Glomerular endothelial cell (primary cell): ENCODE data around the gene ZNF792. TPM values are rescaled to one million over a fixed set of nuclear protein-coding genes. Genes with fewer than 3 reads are reported as not detected.
"Not testable (repeated sequence)": the region's sequence is repeated elsewhere in the genome, so short reads cannot be mapped to it uniquely, and the experiment has no call there.

ENCODE experiments used
- DNase-seq: peaks from one replicate; pipeline ENCODE4 v3.0.0-alpha.2; 2011; ENCODE audit warnings: low read depth, low spot score; ENCODE audit errors: extremely low read depth
- total RNA-seq: library from RNA; depleted of rRNA; stranded (reverse); fragments of >200 nt; gene quantifications from 2 replicates; pipeline ENCODE4 v1.2.3, GENCODE V29; 2015

Gene ZNF792
- 20.7 and 30.8 TPM in 2 replicates for total RNA-seq

- DNase-seq = no peak
These were observed at the start of gene ZNF792 for GRCh38 chr19:34963573-34964406. Gene ZNF792, minus strand, starts transcription at chr19:34964229. Its CDS starts 567 bp downstream, at chr19:34963662.

GRCh38 chr19:35013041-35013819 is 49.2 kb upstream of the ZNF792 start:
- no peak for DNase-seq

- DNase-seq = no peak
These were observed 48.0 kb upstream of the ZNF792 start for GRCh38 chr19:35011737-35012682.

- DNase-seq = no peak
These were observed 47.2 kb upstream of the ZNF792 start for GRCh38 chr19:35011091-35011689.

- DNase-seq = no peak
These were observed 45.7 kb upstream of the ZNF792 start for GRCh38 chr19:35009424-35010415.

- no peak for DNase-seq
These were observed 44.9 kb upstream of the ZNF792 start for GRCh38 chr19:35008891-35009341.

GRCh38 chr19:35007427-35007826 is 43.4 kb upstream of the ZNF792 start:
- DNase-seq = not testable (repeated sequence)

GRCh38 chr19:35006999-35007365 is 43.0 kb upstream of the ZNF792 start:
- no peak for DNase-seq

GRCh38 chr19:35006342-35006998 is 42.4 kb upstream of the ZNF792 start:
- DNase-seq = no peak

- DNase-seq = not testable (repeated sequence)
These were observed 41.9 kb upstream of the ZNF792 start for GRCh38 chr19:35006007-35006341.

GRCh38 chr19:35005256-35005977 is 41.4 kb upstream of the ZNF792 start:
- no peak for DNase-seq

- DNase-seq = no peak
These were observed 40.7 kb upstream of the ZNF792 start for GRCh38 chr19:35004517-35005255.

GRCh38 chr19:35002037-35002535 is 38.1 kb upstream of the ZNF792 start:
- no peak for DNase-seq

GRCh38 chr19:35000647-35001501 is 36.8 kb upstream of the ZNF792 start:
- DNase-seq = no peak

- DNase-seq = no peak
These were observed 36.3 kb upstream of the ZNF792 start for GRCh38 chr19:35000338-35000646.
